ENCODE data around the gene CERS6.

DNA sequence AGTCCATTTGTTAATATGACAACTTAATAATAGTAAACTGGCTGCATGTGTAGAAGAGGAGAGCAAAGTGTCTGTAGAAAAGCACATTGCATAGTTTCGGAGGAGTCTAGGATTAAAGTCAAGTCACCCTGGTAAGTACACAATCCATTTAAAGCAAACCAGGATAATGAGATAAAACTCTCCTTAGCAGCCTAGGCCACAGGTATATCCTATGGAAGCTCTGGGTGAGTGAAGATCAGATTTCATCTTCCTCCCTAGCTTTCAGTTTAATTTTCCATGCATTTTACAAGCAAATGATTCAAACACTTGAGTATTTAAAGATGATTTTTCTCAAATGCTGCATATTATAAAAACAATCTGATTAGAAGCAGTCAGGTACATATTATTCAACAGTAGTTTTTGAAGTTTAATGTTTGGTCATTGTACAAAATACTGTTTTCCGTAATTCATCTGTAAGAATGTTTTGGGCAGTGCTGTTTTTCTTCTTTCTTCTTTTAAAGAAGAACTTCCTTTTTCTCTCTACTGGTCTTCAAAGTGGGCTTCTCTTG is 10.2 kb downstream of the CERS6 start:
- TF ChIP-seq, protein P1, sequence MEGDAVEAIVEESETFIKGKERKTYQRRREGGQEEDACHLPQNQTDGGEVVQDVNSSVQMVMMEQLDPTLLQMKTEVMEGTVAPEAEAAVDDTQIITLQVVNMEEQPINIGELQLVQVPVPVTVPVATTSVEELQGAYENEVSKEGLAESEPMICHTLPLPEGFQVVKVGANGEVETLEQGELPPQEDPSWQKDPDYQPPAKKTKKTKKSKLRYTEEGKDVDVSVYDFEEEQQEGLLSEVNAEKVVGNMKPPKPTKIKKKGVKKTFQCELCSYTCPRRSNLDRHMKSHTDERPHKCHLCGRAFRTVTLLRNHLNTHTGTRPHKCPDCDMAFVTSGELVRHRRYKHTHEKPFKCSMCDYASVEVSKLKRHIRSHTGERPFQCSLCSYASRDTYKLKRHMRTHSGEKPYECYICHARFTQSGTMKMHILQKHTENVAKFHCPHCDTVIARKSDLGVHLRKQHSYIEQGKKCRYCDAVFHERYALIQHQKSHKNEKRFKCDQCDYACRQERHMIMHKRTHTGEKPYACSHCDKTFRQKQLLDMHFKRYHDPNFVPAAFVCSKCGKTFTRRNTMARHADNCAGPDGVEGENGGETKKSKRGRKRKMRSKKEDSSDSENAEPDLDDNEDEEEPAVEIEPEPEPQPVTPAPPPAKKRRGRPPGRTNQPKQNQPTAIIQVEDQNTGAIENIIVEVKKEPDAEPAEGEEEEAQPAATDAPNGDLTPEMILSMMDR (IDR thresholded peaks at IDR 0.05; ENCODE audit: poor library complexity), result no peak
- no peak for TF ChIP-seq EZH2 (IDR thresholded peaks at IDR 0.05; ENCODE audit: borderline replicate concordance)
- TF ChIP-seq EZH2phosphoT487 (IDR thresholded peaks at IDR 0.05; ENCODE audit: low read depth, severe bottlenecking, unreplicated experiment), result no peak
